Raji (cell line): ENCODE data around the gene DCTN2.

Source experiments
- POLR2A ChIP-seq: IDR thresholded peaks from 2 replicates; pipeline ENCODE4 v1.6.1; 2011; ENCODE audit warnings: low read depth, low read length, control low read depth; ENCODE audit not compliant: insufficient read depth

DCTN2 gene

GRCh38 chr12:57489157-57489641 is 57.8 kb downstream of the DCTN2 start:
- no peak for TF ChIP-seq POLR2A

- no peak for TF ChIP-seq POLR2A
These were observed 58.4 kb downstream of the DCTN2 start for GRCh38 chr12:57488402-57489156.

GRCh38 chr12:57487597-57488401 is 59.2 kb downstream of the DCTN2 start, which contains the start of gene MARS1:
MARS1 (plus strand) TSS chr12:57488068; CDS start chr12:57488091, 23 bp downstream.
- TF ChIP-seq POLR2A = peak; percentile 86

DNA sequence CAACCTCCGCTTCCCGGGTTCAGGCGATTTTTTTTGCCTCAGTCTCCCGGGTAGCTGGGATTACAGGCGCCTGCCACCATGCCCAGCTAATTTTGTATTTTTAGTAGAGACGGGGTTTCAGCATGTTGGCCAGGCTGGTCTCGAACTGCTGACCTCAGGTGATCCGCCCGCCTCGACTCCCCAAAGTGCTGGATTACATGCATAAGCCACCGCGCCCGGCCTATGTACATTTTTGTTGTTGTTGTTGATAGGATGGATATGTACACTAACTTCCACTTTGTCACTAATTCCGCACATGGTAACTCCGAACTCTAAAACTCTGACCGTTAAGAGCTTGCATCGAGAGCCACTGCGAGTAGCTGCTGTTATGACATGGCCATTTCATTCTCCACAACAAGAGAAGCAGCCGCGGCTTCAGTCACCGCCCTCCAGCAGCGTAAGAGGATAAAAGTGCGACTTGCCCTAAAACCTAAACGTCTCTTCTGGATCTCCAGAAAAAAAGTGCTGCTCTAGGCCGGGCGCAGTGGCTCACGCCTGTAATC is 59.9 kb downstream of the DCTN2 start:
- TF ChIP-seq POLR2A = no peak

DNA sequence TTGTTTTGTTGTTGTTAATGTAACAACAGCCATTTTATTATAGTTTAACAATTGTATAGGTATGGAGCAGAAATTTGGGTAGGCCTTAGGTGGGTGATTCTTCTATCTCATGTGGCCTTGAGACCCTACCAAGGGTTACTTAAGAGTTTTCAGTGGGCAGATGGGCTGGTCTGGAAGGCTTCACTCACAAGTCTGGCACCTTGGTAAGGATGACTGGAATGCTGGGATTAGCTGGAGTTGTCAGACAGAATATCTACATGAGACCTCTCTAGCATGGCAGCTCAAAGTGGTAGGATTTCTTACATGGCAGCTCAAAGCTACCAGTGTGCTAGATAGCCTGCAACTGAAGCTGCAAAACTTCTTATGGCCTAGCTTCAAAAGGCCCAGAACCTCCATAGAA is 61.3 kb downstream of the DCTN2 start:
- no peak for TF ChIP-seq POLR2A

DNA sequence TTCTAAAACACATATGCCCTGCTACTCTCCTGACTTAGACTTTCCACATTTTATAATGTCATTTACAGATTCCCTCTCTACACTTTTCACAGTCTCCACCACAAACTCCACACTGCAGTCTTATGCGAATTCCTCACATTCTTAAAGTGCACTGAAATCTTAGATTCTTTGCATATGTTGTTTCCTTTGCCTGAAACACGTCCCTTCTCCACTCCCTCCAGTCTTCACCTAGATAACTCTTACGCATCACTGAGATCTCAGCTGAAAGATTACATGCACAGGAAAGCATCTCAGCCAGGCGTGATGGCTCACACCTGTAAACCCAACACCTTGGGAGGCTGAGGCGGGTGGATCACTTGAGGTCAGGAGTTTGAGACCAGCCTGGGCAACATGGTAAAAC is 63.5 kb downstream of the DCTN2 start:
- no peak for TF ChIP-seq POLR2A

GRCh38 chr12:57481671-57482070 is 65.3 kb downstream of the DCTN2 start:
- no peak for TF ChIP-seq POLR2A
